A549 (cell line): ENCODE results near the gene SDF2L1. TPM values are rescaled to one million over a fixed set of nuclear protein-coding genes. Genes with fewer than 3 reads are reported as not detected.

Source experiments
- ATAC-seq, 2 experiments: fragments of 200-7000 bp in 1 of 2; fragments of >200 bp in 1 of 2; cut with Nextera tagmentation in 1 of 2; cut with Tn5 transposase in 1 of 2; 3 replicates each; pipeline versions ENCODE4 v1.8.0 to v1.9.1; 2018 to 2020; ENCODE audit warnings: mild to moderate bottlenecking in 1 of 2, moderate library complexity in 1 of 2
- CTCF ChIA-PET: fragments of 300-600 bp; sonication (Branson Sonifier 250); formaldehyde crosslinking; extraction: SDS; loops from one replicate; lab custom pipeline; 2021; ENCODE audit warnings: antibody characterized with exemption, inconsistent platforms; lab: Yijun Ruan, JAX
- POLR2A ChIA-PET: fragments of 350-600 bp; formaldehyde crosslinking; extraction: SDS; loops from one replicate; lab custom pipeline; 2021; ENCODE audit warnings: antibody characterized with exemption, inconsistent platforms; lab: Yijun Ruan, JAX
- DNase-seq, 2 experiments: peaks; one replicate each; pipeline versions ENCODE4 v3.0.0 to v3.0.0-alpha.2; 2011 to 2016; ENCODE audit warnings: low read depth in 1 of 2, low spot score in 1 of 2
- FAIRE-seq: peaks from 2 replicates; lab custom pipeline; 2011; peaks lifted over from hg19 to GRCh38; lab: Jason Lieb, UNC
- H3K27ac ChIP-seq, 2 experiments: fragments of >200 bp; sonication (Bioruptor Twin); formaldehyde crosslinking; 3 replicates each; pipeline ENCODE4 v1.5.1; 2016 to 2017
- H3K4me1 ChIP-seq: fragments of >200 bp; sonication (Bioruptor Twin); formaldehyde crosslinking; 3 replicates; pipeline ENCODE4 v1.6.1; 2016
- H3K4me2 ChIP-seq: fragments of >200 bp; sonication (Bioruptor Twin); formaldehyde crosslinking; 3 replicates; pipeline ENCODE4 v1.6.1; 2016
- H3K4me3 ChIP-seq: fragments of >200 bp; sonication (Bioruptor Twin); formaldehyde crosslinking; 3 replicates; pipeline ENCODE4 v1.5.1; 2016
- H3K9me3 ChIP-seq: fragments of >200 bp; sonication (Bioruptor Twin); formaldehyde crosslinking; 3 replicates; pipeline ENCODE4 v1.6.1; 2016
- BHLHE40 ChIP-seq: IDR thresholded peaks from 2 replicates; pipeline ENCODE4 v1.6.1; 2012; ENCODE audit warnings: low read depth, low read length, inconsistent platforms
- CEBPB ChIP-seq, 2 experiments: fragments of >200 bp in 1 of 2; sonication (Bioruptor Twin) in 1 of 2; formaldehyde crosslinking in 1 of 2; IDR thresholded peaks; 2 replicates each; pipeline ENCODE4 v1.6.1; 2012 to 2016
- CHD4 ChIP-seq: fragments of 200-600 bp; sonication (generic); IDR thresholded peaks from 2 replicates; pipeline ENCODE4 v1.6.1; 2016; ENCODE audit warnings: antibody characterized with exemption, mild to moderate bottlenecking, borderline replicate concordance
- E2F6 ChIP-seq: IDR thresholded peaks from 2 replicates; pipeline ENCODE4 v1.6.1; 2012; ENCODE audit warnings: low read depth, borderline replicate concordance
- FOSB ChIP-seq: fragments of 250-450 bp; sonication (Bioruptor Pico); IDR thresholded peaks from 2 replicates; pipeline ENCODE4 v1.5.0; 2020; ENCODE audit warnings: mild to moderate bottlenecking, moderate library complexity
- FOSL2 ChIP-seq, 2 experiments: fragments of 450-650 bp in 1 of 2; fragments of >200 bp in 1 of 2; sonication (Bioruptor Twin) in 1 of 2; formaldehyde crosslinking; IDR thresholded peaks; 2 replicates each; pipeline versions ENCODE4 v1.5.0 to v1.6.1; 2016 to 2020; ENCODE audit warnings: mild to moderate bottlenecking in 1 of 2, moderate library complexity in 1 of 2
- GATA3 ChIP-seq: IDR thresholded peaks from 2 replicates; pipeline ENCODE4 v1.6.1; 2012; ENCODE audit warnings: borderline replicate concordance
- HES2 ChIP-seq: fragments of >200 bp; sonication (Bioruptor Twin); formaldehyde crosslinking; IDR thresholded peaks from 2 replicates; pipeline ENCODE4 v1.6.1; 2016
- HEYL ChIP-seq: fragments of 250-450 bp; sonication (Bioruptor Pico); IDR thresholded peaks from 2 replicates; pipeline ENCODE4 v1.8.0; 2021; ENCODE audit warnings: mild to moderate bottlenecking, moderate library complexity
- HMGXB4 ChIP-seq: fragments of 250-450 bp; sonication (Bioruptor Pico); IDR thresholded peaks from 2 replicates; pipeline ENCODE4 v1.5.0; 2021; ENCODE audit warnings: mild to moderate bottlenecking, moderate library complexity, borderline replicate concordance
- HOXB5 ChIP-seq: fragments of 250-450 bp; sonication (Bioruptor Pico); IDR thresholded peaks from 2 replicates; pipeline ENCODE4 v1.5.0; 2020; ENCODE audit warnings: mild to moderate bottlenecking, moderate library complexity
- MAFK ChIP-seq: fragments of 450-650 bp; IDR thresholded peaks from 2 replicates; pipeline ENCODE4 v1.6.1; 2014; ENCODE audit not compliant: partially characterized antibody
- MAZ ChIP-seq: fragments of 150-350 bp; IDR thresholded peaks from 2 replicates; pipeline ENCODE4 v1.6.1; 2014; ENCODE audit warnings: antibody characterized with exemption, low read depth, low read length, borderline replicate concordance
- NFE2L2 ChIP-seq: fragments of 150-350 bp; conservative IDR thresholded peaks from 2 replicates; pipeline ENCODE4 v1.6.1; 2014; ENCODE audit warnings: low read length
- NR3C1 ChIP-seq: fragments of >200 bp; sonication (Bioruptor Twin); formaldehyde crosslinking; IDR thresholded peaks from 3 replicates; pipeline ENCODE4 v1.6.1; 2017
- PBX3 ChIP-seq: IDR thresholded peaks from 2 replicates; pipeline ENCODE4 v1.6.1; 2012
- PHF8 ChIP-seq: fragments of 200-600 bp; sonication (generic); IDR thresholded peaks from 2 replicates; pipeline ENCODE4 v1.6.1; 2016; ENCODE audit warnings: low read depth, mild to moderate bottlenecking, antibody characterized with exemption, moderate library complexity, borderline replicate concordance
- POLR2AphosphoS2 ChIP-seq: conservative IDR thresholded peaks from 2 replicates; pipeline ENCODE4 v1.6.1; 2012; ENCODE audit warnings: low read length, improper control_type of control experiment, inconsistent platforms
- RAD21 ChIP-seq, 2 experiments: fragments of >200 bp in 1 of 2; sonication (Bioruptor Twin) in 1 of 2; formaldehyde crosslinking in 1 of 2; IDR thresholded peaks in 1 of 2; conservative IDR thresholded peaks in 1 of 2; 2 replicates in 1 of 2; 3 replicates in 1 of 2; pipeline ENCODE4 v1.6.1; 2012 to 2018; ENCODE audit warnings: inconsistent platforms in 1 of 2
- REST ChIP-seq: fragments of 200-600 bp; sonication (generic); IDR thresholded peaks from 2 replicates; pipeline ENCODE4 v1.6.1; 2016; ENCODE audit warnings: antibody characterized with exemption, mild to moderate bottlenecking, moderate library complexity
- TP53 ChIP-seq: fragments of 250-450 bp; sonication (Bioruptor Pico); IDR thresholded peaks from 2 replicates; pipeline ENCODE4 v1.5.0; 2021; ENCODE audit warnings: mild to moderate bottlenecking, moderate library complexity
- WGBS: methylation state at CpG from one replicate; pipeline ENCODE4 v1.1.6; 2017; ENCODE audit errors: missing lambda C conversion rate; 5-methylcytosine and 5-hydroxymethylcytosine counted together
- polyA plus RNA-seq, 4 experiments: library from polyadenylated mRNA; depleted of rRNA in 3 of 4; stranded (reverse); fragments of >200 nt; fragmentation: RNase III in 1 of 4; extraction: RNeasy Plus Mini Kit Qiagen cat#74134 plus additional on column Dnase treatment in 1 of 4; gene quantifications; 2 replicates in 3 of 4; 3 replicates in 1 of 4; pipeline ENCODE4 v1.2.3, GENCODE V29; 2011 to 2017

The SDF2L1 gene
- polyA plus RNA-seq, 2 of the 4 experiments (the other 2 are of a cell fraction), result 13.7 to 41.9 TPM

GRCh38 chr22:21665047-21665851 is 23.1 kb downstream of the SDF2L1 start:
- Histone ChIP-seq H3K27ac (peak overlapping the region; percentile 93 to 98), H3K4me1 (no peaks in the 10 kb centered on the region; the same call in 2 of the 3 replicates), H3K4me3 (peak overlapping the region; percentile 81), H3K4me2 (peak overlapping the region; percentile 85), H3K9me3 (no peaks in the 10 kb centered on the region)
- no peak for FAIRE-seq
- TF ChIP-seq GATA3, result no peak
- no peak for TF ChIP-seq HOXB5 (CRISPR knock-in tag)
- TF ChIP-seq TP53 (CRISPR knock-in tag), result no peak
- no peak for TF ChIP-seq FOSL2 (IDR thresholded peaks at IDR 0.05)
- no peak for TF ChIP-seq FOSL2 (CRISPR knock-in tag; IDR thresholded peaks at IDR 0.05)
- TF ChIP-seq PBX3, result no peak
- TF ChIP-seq CEBPB (IDR thresholded peaks at IDR 0.05), result no peak
- TF ChIP-seq CHD4, result no peak
- no peak for TF ChIP-seq MAZ
- no peak for TF ChIP-seq HES2
- no peak for TF ChIP-seq NFE2L2
- no peak for TF ChIP-seq REST
- no peak for TF ChIP-seq HEYL (CRISPR knock-in tag)
- no peak for TF ChIP-seq BHLHE40
- TF ChIP-seq NR3C1, result no peak
- TF ChIP-seq POLR2AphosphoS2, result no peak
- no peak for TF ChIP-seq FOSB (CRISPR knock-in tag)
- ATAC-seq, result peak in 1 of 2 experiments; percentile 6; a peak in 2 of 6 replicates
- CTCF ChIA-PET, result interaction anchor here (0.6 to 1.5 kb wide), 4 partner anchors 12 to 330 kb away, joined by 3 to 5 read pairs (median 4); partner anchors contain the start of gene SDF2L1
- POLR2A ChIA-PET, result interaction anchor here (0.6 to 2.1 kb wide), 2 partner anchors 36 to 49 kb away, joined by 3 to 4 read pairs; no protein-coding TSS in a partner anchor
- DNase-seq, result no peak
- WGBS, result 62% methylated on average over 26 of the region's 26 CpGs

- FAIRE-seq, result no peak
- CTCF ChIA-PET, result no interaction called here
- no peak for TF ChIP-seq E2F6
- no peak for TF ChIP-seq MAFK
- no peak for TF ChIP-seq PHF8
- TF ChIP-seq HMGXB4 (CRISPR knock-in tag), result no peak
- TF ChIP-seq RAD21 (conservative IDR thresholded peaks at IDR 0.05 in 1 of 2, IDR thresholded peaks at IDR 0.05 in 1 of 2), result no peak
- TF ChIP-seq, all 56 proteins: peak for 0
- Histone ChIP-seq H3K4me2 (peak overlapping the region; percentile 86), H3K9me3 (no peaks in the 10 kb centered on the region), H3K27ac (peak overlapping the region; percentile 93 to 98), H3K4me3 (peak overlapping the region; percentile 81), H3K4me1 (no peaks in the 10 kb centered on the region; the same call in 2 of the 3 replicates)
- 29% methylated on average over 15 of the region's 16 CpGs for WGBS
- DNase-seq (no peak), ATAC-seq (no peak)
- POLR2A ChIA-PET, result interaction anchor here (1.0 to 2.1 kb wide), 2 partner anchors 9 to 38 kb away, joined by 3 to 4 read pairs; no protein-coding TSS in a partner anchor
Observed at GRCh38 chr22:21666786-21667185, 24.7 kb downstream of the SDF2L1 start.
